ENCODE measurements around the gene AARS2.

GRCh38 chr6:44338228-44339122 is 25.3 kb upstream of the AARS2 start:
- TF ChIP-seq CTCF (IDR thresholded peaks at IDR 0.05; ENCODE audit: poor library complexity) (peak; percentile 82), EZH2phosphoT487 (IDR thresholded peaks at IDR 0.05; ENCODE audit: low read depth, severe bottlenecking, unreplicated experiment) (no peak)

Measured in hepatocyte (in vitro differentiated cells).